Stimulated activated CD4-positive, alpha-beta T cell treated with anti-CD3 and anti-CD28 coated beads, Interleukin-2, amount 100 ng/mL, for 4 hours (primary cell): ENCODE results near the gene RDH16.
"Not testable (repeated sequence)": the region's sequence is repeated elsewhere in the genome, so short reads cannot be mapped to it uniquely, and the experiment has no call there.

Experiments used
- DNase-seq: peaks from one replicate; pipeline ENCODE4 v3.0.0-alpha.2; 2020; ENCODE audit warnings: low read depth

Gene RDH16

DNA sequence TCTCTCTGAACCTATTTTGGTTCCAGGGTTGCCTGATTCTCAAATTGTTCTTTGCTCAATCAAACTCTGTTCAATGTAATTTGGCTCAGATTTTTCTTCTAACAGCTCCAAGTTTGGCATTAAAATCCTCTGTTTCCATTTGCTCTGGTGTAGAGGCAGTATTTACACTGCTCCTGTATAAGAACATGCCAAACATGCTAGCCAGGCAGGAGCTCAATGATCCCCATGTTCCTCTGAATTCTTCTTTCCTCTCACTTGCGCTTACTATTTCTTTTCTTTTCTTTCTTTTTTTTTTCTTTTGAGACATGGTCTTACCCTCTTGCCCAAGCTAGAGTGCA is 40.4 kb downstream of the RDH16 start:
- no peak for DNase-seq

GRCh38 chr12:56916296-56916995 is 41.0 kb downstream of the RDH16 start:
- no peak for DNase-seq

GRCh38 chr12:56914724-56915123 is 42.7 kb downstream of the RDH16 start:
- no peak for DNase-seq

DNA sequence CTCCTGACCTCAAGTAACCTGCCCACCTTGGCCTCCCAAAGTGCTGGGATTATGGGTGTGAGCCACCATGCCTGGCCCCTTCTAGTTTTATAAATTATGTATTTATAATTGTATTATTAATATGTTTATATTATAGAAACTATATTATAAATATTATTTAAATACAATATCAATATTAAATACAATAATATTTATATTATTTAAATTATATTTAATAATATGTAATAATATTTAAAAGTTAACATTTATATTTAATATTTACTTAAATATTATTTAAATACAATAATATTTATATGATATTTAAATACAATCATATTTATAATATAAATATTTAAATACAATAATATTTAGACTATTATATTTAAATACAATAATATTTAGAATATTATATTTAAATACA is 43.2 kb downstream of the RDH16 start:
- DNase-seq, result no peak

- DNase-seq, result not testable (repeated sequence)
These were observed 48.0 kb downstream of the RDH16 start for GRCh38 chr12:56909403-56909802.

- no peak for DNase-seq
These were observed 49.3 kb downstream of the RDH16 start for GRCh38 chr12:56908136-56908535.

GRCh38 chr12:56905852-56906251 is 51.6 kb downstream of the RDH16 start:
- no peak for DNase-seq

DNA sequence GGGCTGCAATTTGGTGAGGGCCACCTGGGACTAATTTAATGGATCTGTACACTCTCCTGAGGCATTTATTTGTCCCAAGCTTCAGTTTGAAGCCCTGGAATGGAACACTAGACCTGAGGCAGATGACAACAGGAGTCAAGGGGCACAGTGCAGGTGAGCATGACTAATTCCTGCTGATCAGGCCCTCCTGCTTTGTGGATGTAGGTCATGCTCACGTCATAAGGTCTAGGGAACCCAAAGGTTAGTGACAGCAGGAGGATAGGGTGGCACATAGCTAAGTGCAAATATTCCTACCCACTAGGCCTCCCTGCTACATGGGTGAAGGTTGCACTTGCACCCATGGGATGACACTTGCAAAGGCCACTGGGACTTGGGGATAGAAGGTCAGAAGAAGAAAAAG is 54.0 kb downstream of the RDH16 start:
- DNase-seq, result no peak
